Myocyte (in vitro differentiated cells): ENCODE measurements around the gene PREX1. TPM values are rescaled to one million over a fixed set of nuclear protein-coding genes. Genes with fewer than 3 reads are reported as not detected.
"Not testable (repeated sequence)": the region's sequence is repeated elsewhere in the genome, so short reads cannot be mapped to it uniquely, and the experiment has no call there.

ENCODE experiments used
- DNase-seq: peaks from one replicate; pipeline ENCODE4 v3.0.0-alpha.2; 2012; ENCODE audit warnings: low read depth
- total RNA-seq: library from RNA; depleted of rRNA; stranded (reverse); fragments of >200 nt; gene quantifications from 2 replicates; pipeline ENCODE4 v1.2.3, GENCODE V29; 2014

Gene PREX1
- total RNA-seq, 1 donor from 2014 or later = 5.5 TPM

DNA sequence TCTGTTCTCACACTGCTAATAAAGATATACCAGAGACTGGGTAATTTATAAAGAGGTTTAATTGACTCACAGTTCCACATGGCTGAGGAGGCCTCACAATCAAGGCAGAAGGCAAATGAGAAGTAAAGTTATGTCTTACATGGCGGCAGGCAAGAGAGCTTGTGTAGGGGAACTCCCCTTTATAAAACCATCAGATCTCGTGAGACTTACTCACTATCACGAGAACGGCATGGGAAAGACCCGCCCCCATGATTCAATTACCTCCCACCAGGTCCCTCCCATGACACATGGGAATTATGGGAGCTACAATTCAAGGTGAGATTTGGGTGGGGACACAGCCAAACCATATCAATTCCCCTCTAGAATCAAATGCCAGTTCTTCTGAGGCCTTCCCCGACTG lies 71.0 kb downstream of the PREX1 start:
- DNase-seq = not testable (repeated sequence)

DNA sequence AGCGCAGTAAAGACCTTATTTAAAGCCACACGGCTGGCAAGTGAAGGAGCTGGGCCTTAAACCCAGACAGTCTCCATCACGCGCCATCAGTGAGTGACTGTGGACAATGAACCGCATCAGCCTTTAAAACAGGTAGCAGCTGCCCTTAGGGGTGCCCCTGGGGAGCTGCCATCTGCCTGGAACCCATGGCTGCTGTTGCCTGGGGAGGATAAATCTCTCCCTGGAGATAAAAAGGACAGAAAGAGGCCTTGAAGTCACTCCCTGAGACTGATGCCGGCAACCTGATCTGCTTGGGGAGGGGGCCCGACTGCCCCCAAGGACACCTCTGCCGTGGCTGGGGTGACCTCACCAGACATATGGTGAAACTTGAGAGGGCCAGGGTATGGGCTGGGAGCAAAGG lies 73.5 kb downstream of the PREX1 start:
- DNase-seq = no peak

DNA sequence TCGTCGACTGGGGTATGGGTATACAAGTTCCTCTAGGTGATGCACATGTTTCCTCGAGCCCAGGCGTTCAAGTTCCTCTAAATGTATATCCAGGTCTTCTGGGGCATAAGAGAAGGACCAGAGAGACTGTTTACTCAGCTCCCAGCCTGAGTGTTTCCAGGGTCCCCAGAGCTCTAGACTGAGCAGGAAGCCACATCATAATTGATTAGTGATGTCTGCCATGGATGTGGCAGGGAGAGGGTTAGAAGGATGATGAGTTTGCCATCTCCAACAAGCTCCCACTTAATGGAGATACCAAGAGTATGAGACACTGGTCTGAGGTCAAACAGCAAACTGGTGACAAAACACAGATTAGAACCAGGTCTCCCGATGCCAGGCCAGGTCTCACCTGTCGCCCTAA lies 74.8 kb downstream of the PREX1 start:
- DNase-seq = no peak

GRCh38 chr20:48751871-48752270 lies 75.9 kb downstream of the PREX1 start:
- DNase-seq = no peak

DNA sequence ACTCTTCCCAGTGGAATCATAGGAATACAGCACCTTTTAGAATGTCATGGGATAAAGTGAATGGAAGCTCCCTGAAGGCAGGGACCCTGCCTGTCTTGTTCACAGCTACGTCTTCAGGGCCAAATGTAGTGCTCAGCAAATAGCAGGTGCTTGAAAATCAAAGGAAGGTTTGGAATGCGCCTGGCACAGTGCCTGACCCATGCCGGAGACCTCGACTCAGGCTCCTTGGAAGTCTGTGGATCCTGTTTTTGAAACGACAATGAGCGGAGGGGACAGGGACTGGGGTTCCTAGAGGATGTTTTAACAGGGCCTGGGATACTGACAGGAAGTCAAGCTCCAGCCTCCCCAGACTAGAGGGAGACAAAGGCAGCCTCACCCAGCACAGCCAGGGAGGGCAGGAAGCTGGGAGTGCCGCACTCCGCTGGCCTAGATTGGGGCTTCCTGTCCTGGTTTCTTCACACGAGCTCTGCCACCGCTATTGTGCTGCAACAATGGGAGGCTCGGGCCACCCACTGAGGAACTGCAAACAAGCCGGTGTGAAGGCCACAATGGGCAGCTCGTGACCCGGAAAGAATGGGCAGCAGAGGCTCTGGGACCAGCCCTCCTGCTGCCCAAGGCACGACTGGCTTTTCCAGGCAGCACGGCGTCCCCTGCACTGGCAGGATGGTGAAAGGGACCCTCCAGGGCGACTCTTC lies 76.7 kb downstream of the PREX1 start:
- DNase-seq = peak; percentile 24

GRCh38 chr20:48750376-48750775 lies 77.4 kb downstream of the PREX1 start:
- no peak for DNase-seq

- no peak for DNase-seq
These were observed 78.4 kb downstream of the PREX1 start for GRCh38 chr20:48749437-48749836.

DNA sequence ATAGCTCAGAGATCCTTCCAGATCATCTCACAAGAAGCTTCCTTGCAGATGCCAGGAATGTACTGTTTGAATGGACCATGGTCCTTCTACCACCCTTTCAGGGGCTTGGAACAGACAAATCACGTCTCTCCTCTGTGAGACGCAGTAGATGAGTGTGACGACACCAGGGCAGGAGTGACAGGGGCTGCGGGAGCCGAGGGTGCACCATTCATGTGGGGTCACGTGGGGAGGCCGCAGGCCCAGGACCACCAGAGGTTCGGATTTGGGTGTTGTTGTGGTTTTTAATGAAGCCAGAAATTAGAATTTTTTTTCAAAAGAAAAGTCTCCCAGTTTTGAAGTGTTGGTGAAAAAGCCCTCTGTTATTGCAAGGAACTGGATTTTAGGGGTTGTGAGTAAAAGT lies 79.2 kb downstream of the PREX1 start:
- no peak for DNase-seq

DNA sequence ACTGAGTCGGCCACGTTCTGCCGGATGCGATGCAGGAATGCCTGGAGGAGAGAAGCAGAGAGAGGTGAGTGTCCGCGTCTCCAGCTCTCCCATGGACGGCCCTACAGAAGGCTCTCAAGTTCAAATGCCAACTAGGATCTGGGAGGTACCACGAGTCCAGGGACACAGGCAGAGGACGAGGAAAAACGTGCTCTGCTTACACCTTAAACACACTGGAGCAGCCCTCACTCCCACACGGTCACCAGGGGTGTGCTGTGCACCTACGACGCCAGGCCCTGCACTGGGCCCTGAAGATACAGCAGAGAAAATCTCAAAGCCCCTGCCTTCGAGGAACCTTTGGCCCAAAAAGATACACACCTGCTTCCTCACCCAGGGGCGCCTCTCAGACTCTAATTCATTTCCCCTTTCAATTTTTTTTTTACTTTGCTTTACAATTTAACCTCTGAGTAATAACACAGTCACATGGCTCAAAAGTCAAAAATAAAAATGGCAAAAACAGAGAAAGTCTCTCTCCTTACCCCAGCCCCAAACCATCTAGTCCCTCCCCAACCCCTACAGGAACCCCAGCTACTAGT lies 79.9 kb downstream of the PREX1 start:
- no peak for DNase-seq

DNA sequence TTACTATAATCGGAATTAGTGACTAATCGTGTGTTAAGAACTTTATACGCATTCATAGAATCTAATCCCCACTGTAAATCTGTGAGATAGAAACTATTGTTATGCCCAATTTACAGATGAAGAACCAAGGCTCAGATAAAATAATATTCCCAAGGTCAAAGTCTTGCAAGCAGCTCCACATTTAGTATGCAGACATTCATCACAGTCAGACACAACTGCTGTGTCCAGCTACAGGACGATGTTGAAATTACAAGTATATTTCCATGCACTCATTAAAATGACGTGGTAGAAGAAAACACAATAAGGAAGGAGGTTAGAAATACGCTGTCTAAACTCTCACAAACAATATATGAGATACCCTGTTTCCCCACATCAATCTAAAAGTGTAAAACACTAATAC lies 82.5 kb downstream of the PREX1 start:
- DNase-seq = no peak

GRCh38 chr20:48744515-48744914 lies 83.3 kb downstream of the PREX1 start:
- no peak for DNase-seq

DNA sequence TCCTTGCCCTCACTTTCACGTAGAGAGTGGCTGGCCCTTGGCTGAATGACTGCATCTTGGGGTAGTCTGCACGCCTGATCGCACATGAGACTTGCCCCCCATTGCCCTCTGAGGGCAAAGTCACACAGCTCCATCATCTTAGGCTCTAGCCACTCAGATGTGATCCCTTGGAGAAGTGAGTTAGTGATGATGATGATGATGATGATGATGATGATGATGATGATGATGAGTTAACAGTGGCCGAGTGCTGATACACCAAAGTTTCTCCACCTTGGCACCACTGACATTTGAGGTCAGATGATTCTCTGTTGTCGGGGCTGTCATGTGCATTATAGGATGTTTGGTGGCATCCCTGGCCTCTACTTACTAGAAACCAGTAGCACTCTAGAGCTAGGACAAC lies 84.0 kb downstream of the PREX1 start:
- no peak for DNase-seq

- no peak for DNase-seq
These were observed 84.7 kb downstream of the PREX1 start for GRCh38 chr20:48742912-48743680.

DNA sequence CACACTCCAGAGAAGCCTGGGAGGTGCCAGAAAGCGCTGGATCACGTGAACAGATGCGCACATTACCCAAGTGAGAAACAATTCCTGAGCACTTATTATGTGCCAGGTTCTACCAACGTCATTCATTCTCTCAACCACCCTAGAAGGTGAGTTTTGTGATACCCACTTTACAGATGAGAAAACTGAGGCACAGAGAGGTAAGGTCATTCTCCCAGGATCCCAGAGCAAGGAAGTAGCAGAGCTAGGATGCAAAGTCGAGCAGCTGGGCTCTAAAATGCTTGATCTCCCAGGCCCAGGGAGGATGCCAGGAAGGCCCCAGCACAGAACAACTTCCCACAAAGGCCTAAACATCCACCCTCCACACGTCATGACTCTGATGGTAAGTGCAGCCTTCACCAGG lies 85.6 kb downstream of the PREX1 start:
- no peak for DNase-seq

DNA sequence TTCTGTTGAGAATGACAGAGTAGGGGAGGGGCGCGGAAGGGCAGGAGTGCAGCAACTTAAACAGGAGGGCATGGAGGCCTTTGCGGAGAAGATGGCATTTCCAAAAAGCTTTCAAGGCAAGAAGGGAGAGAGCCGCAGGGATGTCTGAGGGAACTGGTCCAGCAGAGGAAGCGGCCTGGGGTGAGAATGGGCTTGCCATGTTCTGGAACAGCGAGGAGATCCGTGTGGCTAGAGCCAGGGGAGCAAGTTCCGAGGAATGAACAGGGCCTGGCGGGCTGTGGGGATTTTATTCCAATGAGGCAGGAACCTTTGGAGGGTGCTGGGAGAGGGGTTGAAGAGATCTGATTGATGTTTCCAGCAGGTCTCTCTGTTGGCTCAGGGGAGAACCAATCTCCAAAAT lies 86.1 kb downstream of the PREX1 start:
- no peak for DNase-seq

DNA sequence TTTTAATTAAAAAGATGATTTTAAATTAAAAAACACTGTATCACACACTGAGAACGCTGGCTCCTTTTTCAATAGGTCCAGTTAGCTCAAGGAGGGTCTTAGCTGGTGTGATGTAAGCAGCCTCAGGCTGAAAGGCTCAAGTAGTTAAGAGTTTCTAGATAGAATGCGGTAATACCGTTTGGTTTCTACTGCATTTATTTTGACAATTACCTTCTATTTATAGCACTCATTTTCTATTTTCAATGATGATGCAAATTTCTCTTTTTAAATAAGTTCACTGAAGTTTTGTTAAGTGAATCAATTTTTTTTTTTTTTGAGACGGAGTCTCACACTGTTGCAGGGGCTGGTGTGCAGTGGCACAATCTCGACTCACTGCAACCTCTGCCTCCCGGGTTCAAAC lies 87.1 kb downstream of the PREX1 start:
- DNase-seq = no peak

DNA sequence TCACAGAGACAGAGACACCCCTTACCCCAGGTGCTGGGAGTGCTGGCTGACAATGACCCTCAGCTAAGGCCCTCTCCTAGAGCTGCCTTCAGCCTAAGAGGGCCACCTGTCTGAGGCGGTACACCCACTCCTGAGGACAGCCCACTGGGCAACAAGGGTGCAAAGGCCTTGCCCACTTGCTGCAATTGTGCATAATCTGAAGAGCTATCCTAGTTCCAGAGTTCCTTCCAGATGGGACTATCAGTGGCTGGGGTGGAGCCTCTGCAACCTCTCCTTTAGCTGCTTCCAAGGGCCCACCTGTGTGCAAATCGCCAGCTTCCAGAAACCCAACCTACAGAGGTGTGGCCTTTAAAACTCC lies 87.5 kb downstream of the PREX1 start:
- no peak for DNase-seq

DNA sequence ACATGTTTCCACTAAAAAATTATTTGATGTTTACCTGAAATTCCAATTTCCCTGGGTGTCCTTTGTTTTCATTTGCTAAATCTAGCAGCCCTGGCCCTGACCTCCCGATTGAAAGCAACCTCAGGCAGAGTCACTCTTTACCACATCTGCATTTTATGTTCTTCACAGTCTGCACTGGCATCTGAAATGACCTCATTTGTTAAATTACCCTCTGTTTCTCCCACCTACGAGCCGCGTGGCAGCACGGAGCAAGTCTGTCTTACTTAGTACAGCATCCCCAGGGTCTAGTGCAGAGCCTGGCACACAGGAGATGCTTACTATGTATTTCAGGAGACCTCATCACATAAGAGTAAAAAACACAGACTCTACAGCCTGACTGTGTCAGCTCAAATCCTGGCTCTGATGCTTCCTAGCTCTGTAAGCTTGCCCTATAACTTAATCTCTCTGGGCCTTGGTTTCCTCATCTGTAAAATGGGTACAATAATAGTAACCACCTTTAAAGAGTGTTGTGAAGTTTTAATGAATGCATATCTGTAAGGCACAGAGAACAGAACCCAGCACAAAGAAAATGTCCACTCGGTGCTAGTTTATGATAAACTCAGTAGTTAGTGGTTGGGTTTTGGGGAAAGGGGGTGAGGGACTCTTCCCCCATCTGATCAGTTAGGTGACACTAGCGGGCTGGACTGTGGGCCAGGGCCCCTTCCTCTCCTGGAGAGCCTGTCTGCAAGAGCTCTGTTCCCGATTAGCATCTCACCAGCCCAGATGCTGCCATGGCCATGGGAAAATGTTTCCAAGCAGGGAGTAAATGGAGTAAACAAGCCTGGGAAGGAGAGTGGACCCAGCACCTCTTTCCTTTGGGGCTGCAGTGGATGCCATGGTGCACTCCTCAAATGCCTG lies 88.2 kb downstream of the PREX1 start:
- no peak for DNase-seq

- DNase-seq = peak; percentile 50
These were observed 89.1 kb downstream of the PREX1 start for GRCh38 chr20:48738399-48739304.

DNA sequence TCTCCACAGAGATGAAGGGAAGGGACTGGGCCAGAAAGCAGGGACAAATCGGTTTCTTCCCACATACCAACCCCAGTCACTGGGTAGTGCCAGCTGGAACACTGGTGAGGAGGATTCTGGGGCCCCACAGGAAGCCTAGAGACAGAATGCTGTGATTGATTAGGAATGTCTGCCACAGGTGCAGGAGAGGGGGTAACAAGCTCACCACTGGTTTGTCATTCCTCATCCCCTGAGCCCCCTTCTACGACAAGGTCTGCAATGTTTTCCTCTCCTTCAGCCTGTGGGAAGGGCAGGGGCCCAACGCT lies 89.8 kb downstream of the PREX1 start:
- DNase-seq = peak; percentile 22
